ENCODE data around the gene STRN.

GRCh38 chr2:36798724-36799123 lies 167.6 kb downstream of the STRN start:
- TF ChIP-seq ZC3H10 (CRISPR knock-in tag; IDR thresholded peaks at IDR 0.05), result no peak
- TF ChIP-seq TSHZ2 (CRISPR knock-in tag; IDR thresholded peaks at IDR 0.05), result no peak
- TF ChIP-seq OSR1 (CRISPR knock-in tag; IDR thresholded peaks at IDR 0.05), result no peak
- TF ChIP-seq ZNF565 (CRISPR knock-in tag; conservative IDR thresholded peaks at IDR 0.05; ENCODE audit: low read depth), result no peak
- TF ChIP-seq CSRNP3 (CRISPR knock-in tag; IDR thresholded peaks at IDR 0.05), result no peak
